Nephron (organoid): ENCODE results near the gene PMM1.
A peak's percentile ranks its signal among the peaks of the same experiment; 100 is the strongest.

ENCODE experiments used
- H3K27ac Mint-ChIP-seq, 3 experiments: 2 replicates each; pipeline ENCODE4 v1.8.0; 2020; ENCODE audit warnings: mixed read lengths in 3 of 3, mild to moderate bottlenecking in 2 of 3, moderate library complexity in 1 of 3
- H3K27me3 Mint-ChIP-seq: 2 replicates; pipeline ENCODE4 v1.8.0; 2021; ENCODE audit warnings: low read depth, mild to moderate bottlenecking, moderate library complexity, mixed read lengths
- H3K36me3 Mint-ChIP-seq: 2 replicates; pipeline ENCODE4 v1.8.0; 2020; ENCODE audit warnings: low read depth, mixed read lengths
- H3K4me1 Mint-ChIP-seq: 2 replicates; pipeline ENCODE4 v1.8.0; 2020; ENCODE audit warnings: mixed read lengths
- H3K4me3 Mint-ChIP-seq, 3 experiments: 2 replicates each; pipeline ENCODE4 v1.8.0; 2020; ENCODE audit warnings: mild to moderate bottlenecking in 3 of 3, mixed read lengths in 3 of 3, moderate library complexity in 2 of 3
- H3K9me3 Mint-ChIP-seq: 2 replicates; pipeline ENCODE4 v1.8.0; 2020; ENCODE audit warnings: mixed read lengths
- CTCF ChIP-seq, 3 experiments: fragments of 200-600 bp; sonication (generic); IDR thresholded peaks; one replicate each; pipeline ENCODE4 v1.5.0; 2021; ENCODE audit warnings: antibody characterized with exemption in 3 of 3; ENCODE audit not compliant: unreplicated experiment in 3 of 3

Gene PMM1

DNA sequence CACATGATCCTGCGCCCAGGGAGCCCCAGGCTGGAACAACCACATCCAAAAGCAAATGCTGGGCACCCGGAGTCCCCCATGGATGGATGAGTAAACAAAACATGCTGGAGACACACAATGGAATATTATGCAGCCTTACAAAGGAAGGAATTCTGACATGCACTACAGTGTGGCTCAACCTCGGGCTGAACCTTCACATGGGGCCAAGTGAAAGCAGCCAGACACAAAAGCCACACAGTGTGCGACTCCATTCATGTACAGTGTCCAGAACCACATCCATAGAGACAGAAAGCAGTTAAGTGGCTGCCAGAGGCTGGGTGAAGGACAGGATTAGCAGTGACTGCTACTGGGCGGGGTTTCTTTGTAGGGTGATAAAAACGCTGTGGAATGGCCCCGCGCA, 55.4 kb downstream of the PMM1 start:
- H3K27ac Mint-ChIP-seq, result no peak overlapping the region
- H3K36me3 Mint-ChIP-seq, result peaks cover 23% of the 10 kb centered on the region
- H3K4me1 Mint-ChIP-seq, result no peaks in the 10 kb centered on the region
- H3K4me3 Mint-ChIP-seq, result no peak overlapping the region
- no peaks in the 10 kb centered on the region for H3K9me3 Mint-ChIP-seq
- TF ChIP-seq CTCF (IDR thresholded peaks at IDR 0.05; ENCODE audit: unreplicated experiment in 3 of 3), result no peak
- H3K27me3 Mint-ChIP-seq, result no peaks in the 10 kb centered on the region

DNA sequence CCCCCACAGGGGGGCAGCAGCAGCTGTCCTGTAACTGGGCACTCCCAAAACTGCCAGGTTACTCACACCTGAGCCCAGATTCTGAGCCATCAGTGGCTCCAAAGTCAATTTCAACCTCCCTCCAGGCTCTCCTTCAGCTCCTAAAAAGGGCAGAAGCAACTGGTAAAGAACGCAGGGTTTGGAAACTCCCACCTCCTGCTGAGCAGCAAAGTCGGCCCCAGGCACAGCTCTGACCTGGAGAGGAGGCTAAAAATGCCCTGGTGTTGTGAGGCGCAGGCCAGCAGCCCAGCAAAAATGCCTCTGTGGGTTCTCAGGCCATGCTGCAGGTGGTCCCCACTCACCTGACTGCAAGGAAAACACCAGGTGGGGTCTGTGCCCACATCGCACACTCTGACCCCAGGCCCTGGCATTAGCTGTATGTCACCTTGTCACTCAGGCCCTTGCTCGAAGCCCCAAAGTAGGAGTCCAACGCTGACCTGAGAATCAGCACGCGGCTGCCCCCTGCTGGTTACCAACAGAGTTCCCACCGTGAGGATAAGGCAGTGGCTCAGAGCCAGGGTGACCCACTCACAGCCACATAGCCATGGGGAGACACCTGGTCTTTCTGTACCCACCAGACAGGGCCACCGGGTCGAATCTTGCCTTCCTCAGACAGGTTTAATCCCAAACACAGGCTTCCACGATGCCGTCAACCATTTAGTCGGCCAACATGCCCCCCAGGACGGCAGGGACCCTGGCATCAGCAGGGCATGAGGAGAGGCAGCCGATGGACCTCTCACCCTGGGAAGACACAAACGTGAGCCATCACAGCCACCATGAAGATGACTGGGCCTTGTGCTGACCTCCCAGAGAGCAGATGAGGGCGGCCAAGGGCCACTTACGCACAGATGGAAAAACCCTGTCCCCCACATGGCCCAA, 56.5 kb downstream of the PMM1 start:
- Mint-ChIP-seq H3K4me1 (no peaks in the 10 kb centered on the region), H3K4me3 (no peak overlapping the region), H3K9me3 (no peaks in the 10 kb centered on the region), H3K27me3 (no peaks in the 10 kb centered on the region), H3K36me3 (peaks cover 32% of the 10 kb centered on the region), H3K27ac (peak overlapping the region in 2 of 3 experiments; percentile 42 to 54)
- peak; percentile 73 to 76 (median 74) for TF ChIP-seq CTCF (IDR thresholded peaks at IDR 0.05; ENCODE audit: unreplicated experiment in 3 of 3)

DNA sequence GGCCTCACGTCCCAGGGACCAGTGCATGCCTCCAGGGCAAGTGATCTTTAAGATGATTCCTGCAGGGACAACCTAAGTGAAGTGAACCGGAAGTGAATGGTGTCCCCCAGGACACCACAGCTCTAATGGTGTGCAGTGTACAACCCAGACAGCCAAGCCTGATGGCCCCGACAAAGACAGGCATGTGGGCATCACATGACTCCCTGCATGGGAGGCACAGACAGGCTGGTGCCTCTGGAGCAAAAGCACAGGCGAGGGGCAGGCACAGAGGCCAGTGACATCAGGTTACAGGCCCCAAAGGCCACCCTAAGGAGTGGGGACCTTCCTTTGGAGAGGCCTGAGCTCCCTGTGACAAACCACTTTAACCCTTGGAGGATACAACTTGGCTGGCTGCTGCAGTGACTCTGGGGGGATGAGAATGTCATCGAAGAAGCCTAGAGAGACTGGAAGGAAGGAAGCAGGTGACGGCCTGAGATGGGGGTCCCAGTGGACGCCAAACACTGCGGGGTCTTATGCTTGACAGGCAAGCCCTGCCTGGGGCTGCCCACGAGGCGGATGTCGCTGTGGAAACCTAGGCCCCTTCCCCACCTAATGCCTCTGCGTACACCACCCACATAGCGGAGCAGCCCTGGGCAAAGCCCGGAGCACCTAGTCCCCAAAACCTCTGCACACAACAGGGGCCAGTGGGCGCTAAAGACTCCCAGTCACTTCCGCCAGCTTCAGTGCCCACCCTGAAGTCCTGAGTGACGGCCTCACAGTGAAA, 57.7 kb downstream of the PMM1 start:
- H3K27ac Mint-ChIP-seq, result no peak overlapping the region
- no peaks in the 10 kb centered on the region for H3K27me3 Mint-ChIP-seq
- no peaks in the 10 kb centered on the region for H3K9me3 Mint-ChIP-seq
- no peak overlapping the region for H3K4me3 Mint-ChIP-seq
- H3K4me1 Mint-ChIP-seq, result no peaks in the 10 kb centered on the region
- TF ChIP-seq CTCF (IDR thresholded peaks at IDR 0.05; ENCODE audit: unreplicated experiment in 3 of 3), result no peak
- H3K36me3 Mint-ChIP-seq, result peaks cover 32% of the 10 kb centered on the region

GRCh38 chr22:41530890-41531714, 58.5 kb downstream of the PMM1 start:
- peak overlapping the region; percentile 22 to 84 (median 68) for H3K27ac Mint-ChIP-seq
- H3K36me3 Mint-ChIP-seq, result peaks cover 34% of the 10 kb centered on the region
- no peaks in the 10 kb centered on the region for H3K9me3 Mint-ChIP-seq
- no peak overlapping the region for H3K4me3 Mint-ChIP-seq
- H3K4me1 Mint-ChIP-seq, result no peaks in the 10 kb centered on the region
- no peaks in the 10 kb centered on the region for H3K27me3 Mint-ChIP-seq
- no peak for TF ChIP-seq CTCF (IDR thresholded peaks at IDR 0.05; ENCODE audit: unreplicated experiment in 3 of 3)

DNA sequence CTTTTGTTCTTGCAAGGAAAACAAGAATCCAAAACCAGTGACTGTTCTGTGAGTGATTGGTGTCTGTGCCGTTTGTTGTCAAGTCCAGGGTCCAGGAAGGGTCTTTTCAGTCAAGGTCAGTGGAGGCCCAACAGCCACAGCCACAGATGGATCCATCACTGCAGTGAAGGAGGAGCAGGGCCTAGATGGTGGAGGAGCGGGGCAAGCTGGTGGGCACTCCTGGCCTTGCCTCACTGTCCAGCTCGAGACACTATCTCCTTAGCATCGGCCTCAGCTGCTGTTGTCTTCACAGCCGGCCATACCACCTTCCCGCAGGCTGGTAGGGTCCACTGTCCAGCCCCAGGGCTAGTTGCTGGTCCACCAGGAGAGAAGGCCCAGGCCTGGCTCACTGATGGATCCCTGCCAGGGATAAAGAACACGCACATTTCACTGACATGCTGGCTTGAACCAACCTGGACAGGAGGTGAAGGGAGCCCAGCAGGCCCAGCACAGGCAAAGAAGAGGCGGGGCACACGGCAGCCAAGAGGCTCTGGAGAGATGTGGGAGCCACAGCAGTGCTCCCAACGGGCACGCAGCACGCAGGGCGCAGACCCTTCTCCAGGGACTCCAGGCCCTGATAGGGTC, 60.6 kb downstream of the PMM1 start:
- no peak for TF ChIP-seq CTCF (IDR thresholded peaks at IDR 0.05; ENCODE audit: unreplicated experiment in 3 of 3)
- H3K27me3 Mint-ChIP-seq, result no peaks in the 10 kb centered on the region
- H3K9me3 Mint-ChIP-seq, result no peaks in the 10 kb centered on the region
- H3K27ac Mint-ChIP-seq, result peak overlapping the region in 2 of 3 experiments; percentile 4 to 21
- peaks cover 36% of the 10 kb centered on the region for H3K36me3 Mint-ChIP-seq
- no peaks in the 10 kb centered on the region for H3K4me1 Mint-ChIP-seq
- no peak overlapping the region for H3K4me3 Mint-ChIP-seq
